GM18861 (cell line): ENCODE results near the gene ITPKA.
A peak's percentile ranks its signal among the peaks of the same experiment; 100 is the strongest.
"Not testable (repeated sequence)": the region's sequence is repeated elsewhere in the genome, so short reads cannot be mapped to it uniquely, and the experiment has no call there.

Experiments
- ATAC-seq: cut with Tn5 transposase; IDR thresholded peaks from one replicate; pipeline ENCODE4 v1.9.1; 2021; ENCODE audit not compliant: unreplicated experiment

Gene ITPKA

DNA sequence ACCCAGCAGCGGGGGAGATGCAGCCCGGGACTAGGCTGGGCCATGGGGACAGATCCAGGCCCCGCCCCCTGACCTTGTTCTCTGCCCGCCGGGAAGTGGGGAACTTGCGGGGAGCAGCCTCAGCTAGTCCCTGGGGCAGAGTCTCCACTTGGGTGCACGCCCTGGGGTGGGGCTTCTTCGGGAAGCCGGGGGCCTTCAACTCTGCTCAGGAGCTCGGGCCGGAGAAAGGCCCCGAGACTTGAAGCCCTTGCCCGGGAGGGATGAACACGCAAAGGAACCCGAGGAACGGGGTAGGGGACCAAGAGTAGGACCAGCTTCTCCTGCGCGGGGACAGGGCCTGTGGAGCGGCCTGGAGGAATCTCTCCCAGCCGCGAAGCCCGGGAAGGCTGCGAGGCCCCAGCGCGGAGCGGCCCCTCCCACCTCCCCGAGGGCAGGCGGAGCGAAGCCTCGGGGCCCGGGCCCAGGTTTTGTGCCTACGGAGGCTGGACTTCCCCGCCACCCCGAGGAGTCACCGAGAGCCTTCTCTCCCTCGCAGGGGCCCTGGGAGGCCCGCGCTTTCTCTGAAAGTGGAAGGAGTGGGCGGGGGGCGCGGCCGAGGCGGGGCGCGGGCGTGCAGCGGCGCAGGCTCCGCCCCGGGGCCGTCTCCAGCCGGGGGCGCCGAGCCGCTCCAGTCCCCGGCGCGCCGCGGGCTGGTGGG is at the start of gene ITPKA:
Gene ITPKA, plus strand, starts transcription at position 670 of the 697 bp plus-strand sequence. CDS start 54 bp downstream, outside the sequence.
- peak; percentile 60 for ATAC-seq

DNA sequence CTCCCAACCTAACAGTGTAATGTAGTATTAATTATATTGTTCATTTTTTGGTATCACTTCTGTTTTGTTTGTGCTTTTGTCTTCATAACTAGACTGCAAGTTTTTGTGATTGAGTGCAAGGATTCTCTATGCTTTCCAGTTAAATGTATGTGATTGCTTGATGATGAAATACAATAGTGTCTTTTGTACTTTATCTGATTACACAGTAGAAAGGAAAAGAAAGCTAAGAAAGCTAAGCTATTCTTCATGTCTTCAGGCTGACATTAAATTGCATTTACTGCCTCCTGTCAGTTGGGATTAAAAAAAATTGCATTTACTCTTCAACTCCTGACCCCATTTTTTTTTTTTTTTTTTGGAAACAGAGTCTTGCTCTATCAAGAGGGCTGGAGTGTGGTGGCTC is 48.3 kb upstream of the ITPKA start:
- no peak for ATAC-seq

DNA sequence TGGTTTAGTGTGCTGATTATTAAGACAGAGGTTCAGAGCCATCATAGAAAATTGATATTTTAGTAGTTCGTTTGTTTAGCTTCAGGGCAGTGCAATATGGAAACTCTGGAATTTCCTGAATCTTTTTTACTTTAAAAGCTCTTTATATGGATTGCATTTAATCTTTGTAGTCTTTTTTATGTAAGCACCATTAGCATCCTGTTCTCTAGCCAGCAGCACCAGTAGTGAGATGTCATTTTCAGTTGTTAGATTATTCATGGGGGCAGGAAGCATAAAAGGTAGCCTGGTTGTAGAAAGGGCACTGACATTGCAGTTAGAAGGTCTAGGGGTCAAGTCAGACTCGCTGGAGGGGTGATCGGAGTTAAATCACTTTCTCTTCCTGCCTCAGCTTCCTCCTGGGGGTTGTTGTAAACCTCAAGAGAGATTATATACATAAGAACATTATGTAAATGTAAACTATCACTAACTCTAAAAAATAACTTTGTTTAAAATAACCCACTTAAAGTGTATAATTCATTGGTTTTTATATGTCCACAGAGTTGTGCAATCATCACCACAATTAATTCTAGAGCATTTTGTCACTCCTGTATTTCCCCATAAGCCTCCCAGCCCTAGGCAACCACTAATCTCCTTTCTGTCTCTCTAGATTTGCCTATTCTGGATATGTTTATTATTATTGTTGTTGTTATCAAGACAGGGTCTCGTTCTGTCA is 31.4 kb upstream of the ITPKA start:
- ATAC-seq, result no peak

DNA sequence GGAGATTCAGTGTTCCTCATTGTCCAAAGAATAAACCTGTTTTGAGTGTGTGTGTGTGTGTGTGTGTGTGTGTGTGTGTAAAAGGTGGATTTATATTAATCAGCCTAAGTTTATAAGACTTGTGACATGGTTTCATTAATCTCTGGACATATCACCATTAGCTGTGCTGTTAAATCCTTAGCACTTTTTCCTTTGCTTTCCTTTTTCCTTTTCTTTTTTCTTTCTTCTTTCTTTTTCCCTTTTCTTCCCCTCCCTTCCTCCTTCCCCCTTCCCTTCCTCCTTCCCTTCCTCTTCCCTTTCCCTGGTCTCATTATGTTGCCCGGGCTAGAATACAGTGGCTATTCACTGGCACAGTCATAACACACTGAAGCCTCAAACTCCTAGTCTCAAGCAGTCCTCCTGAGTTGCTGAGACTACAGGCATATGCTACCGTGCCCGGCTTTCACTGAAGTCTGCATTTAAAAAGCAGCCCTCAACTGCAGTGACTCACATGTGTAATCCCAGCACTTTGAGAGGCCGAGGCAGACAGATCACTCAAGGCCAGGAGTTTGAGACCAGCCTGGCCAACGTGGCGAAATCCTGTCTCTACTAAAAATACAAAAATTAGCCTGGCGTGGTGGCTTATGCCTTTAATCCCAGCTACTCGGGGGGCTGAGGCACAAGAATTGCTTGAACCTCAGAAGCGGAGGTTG is 28.6 kb upstream of the ITPKA start:
- ATAC-seq, result no peak

DNA sequence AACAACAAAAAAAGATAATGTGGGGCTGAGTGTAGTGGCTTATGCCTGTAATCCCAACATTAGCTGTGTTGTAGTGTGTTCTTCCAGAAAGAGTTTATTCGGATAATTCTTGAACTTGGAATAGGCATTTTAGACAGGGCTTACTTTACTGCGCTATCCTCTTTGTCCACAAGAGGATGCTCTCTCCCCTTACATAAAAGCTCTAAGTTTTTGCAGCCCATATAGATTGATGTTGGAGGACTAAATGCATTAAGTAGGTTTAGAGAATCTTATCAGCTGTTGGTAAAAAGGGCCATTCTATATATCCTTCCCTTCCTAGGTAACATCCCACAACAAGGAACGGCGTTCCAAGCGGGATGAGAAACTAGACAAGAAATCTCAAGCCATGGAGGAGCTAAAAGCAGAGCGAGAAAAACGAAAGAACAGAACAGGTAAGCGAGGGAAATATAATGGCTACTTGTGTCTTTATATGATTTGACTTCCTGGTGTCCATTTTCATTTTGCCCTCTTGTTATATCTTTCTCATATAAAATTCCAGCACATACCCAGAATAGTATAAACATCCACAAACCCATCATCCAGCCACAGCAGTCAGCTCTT is 27.8 kb upstream of the ITPKA start:
- ATAC-seq, result no peak

DNA sequence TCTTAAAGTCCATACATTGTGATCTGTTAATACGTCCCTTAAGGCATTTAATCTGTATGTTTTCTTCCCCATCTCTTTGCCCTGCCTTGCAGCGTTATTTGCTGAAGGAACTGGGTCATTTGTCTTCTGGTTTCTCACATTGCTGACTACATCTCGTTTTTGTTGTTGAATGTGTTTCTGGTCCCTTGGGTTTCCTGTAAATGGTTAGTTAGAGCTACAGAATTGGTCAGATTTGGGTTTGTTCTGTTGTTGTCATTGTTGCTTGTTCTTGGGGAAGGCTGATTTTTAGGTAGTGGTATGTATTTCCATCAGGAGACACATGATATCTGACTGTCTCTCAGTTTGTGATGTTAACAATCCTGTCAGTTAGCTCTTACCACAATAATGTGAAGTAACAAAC is 27.0 kb upstream of the ITPKA start:
- ATAC-seq, result no peak

DNA sequence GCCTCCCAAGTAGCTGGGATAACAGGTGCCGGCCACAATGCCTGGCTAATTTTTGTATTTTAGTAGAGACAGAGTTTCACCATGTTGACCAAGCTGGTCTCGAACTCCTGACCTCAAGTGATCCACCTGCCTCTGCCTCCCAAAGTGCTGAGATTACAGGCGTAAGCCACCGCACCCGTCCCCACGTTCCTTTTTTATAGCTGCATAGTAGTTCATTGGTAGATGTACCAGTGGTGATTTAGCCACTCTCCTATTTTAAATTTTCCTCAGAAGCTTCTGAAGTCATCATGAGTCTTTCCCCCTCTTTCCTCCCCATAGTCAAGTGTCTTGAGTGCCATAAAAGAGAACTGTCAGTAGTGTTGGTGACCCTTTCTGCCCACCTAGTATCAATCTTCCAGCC is 24.0 kb upstream of the ITPKA start:
- ATAC-seq, result not testable (repeated sequence)

- ATAC-seq, result no peak
These were observed 20.3 kb upstream of the ITPKA start for GRCh38 chr15:41473418-41473817.

DNA sequence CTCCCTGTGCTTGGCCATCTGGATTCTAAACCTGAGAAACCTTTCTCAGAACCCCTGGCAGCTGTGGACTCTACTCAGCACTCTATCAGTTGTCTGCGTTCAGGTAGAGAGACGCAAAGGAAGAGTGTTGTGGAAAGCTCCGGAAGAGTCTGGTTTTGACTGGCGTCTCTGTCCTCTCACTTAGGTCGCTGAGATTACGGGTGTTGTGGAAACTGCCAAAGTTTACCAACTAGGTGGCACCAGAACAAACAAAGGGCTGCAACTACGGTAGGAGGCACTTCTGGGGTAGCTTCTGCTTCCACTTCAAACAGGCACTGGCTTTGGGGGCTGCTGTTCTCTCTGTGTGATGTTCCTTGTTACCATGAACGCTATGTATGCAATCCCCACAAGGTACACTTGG is 19.2 kb upstream of the ITPKA start:
- ATAC-seq, result no peak

- ATAC-seq, result no peak
These were observed 18.7 kb upstream of the ITPKA start for GRCh38 chr15:41474941-41475340.

DNA sequence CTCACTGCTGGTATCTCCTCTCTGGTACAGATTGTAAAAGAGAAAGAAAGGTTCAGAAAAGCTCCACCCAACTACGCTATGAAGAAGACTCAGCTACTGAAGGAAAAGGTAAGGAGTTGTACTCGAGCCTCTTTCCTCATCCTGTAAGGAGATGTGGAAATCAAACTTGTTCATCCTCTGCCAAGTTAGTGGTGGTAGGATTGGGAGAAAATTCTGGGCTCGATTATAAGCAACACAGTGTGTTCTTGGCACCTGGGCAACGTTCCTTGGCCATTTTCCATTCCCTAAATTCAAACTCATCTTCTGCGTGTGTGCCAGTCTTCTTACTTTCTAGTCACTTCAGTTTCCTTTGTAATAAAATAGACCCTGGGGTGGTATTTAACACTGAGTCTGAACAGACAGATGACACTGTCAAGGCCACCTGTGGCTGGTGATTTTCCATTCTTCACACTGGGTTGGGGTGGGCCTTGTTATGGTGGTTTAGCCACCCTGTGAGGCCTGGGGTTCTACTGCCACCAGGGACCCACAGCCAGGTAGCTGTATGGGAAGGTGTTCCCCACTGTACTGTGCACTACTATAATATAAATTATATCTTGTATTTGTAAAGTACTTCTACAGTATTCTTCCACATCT is 17.1 kb upstream of the ITPKA start:
- ATAC-seq, result no peak

DNA sequence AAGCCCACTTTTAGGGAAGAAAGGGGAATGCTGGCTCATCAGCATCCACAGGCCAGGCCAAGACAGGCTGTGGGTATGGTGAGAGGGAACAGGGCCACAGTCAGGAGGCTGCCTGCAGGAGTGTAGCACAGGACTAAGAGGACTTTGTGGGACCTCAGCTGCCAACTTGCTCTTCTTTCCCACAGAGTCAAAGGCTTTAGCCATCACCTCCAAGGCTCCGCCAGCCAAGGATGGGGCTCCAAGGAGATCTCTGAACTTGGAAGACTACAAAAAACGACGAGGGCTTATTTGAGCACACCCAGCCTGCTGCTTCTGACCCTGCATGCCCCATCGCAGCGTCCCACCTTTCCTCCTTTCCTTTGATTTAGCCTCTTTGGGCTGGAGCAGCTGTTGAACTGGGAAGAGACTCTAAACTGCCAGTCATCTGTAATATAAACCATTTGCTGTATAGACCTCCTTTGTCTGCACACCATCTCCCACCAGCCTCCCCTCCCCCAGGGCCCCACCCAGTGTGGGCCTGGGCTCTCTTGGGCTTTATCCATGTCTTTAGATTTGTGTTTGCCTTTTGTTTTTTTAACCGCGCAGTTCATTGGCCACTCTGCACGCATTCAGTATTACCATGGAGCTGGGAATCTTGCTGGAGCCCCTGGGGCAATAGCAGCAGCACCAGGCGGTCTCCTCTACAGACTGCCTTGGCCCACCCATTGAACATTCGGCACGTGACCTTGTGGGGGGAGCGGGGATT is 13.1 kb upstream of the ITPKA start:
- no peak for ATAC-seq

DNA sequence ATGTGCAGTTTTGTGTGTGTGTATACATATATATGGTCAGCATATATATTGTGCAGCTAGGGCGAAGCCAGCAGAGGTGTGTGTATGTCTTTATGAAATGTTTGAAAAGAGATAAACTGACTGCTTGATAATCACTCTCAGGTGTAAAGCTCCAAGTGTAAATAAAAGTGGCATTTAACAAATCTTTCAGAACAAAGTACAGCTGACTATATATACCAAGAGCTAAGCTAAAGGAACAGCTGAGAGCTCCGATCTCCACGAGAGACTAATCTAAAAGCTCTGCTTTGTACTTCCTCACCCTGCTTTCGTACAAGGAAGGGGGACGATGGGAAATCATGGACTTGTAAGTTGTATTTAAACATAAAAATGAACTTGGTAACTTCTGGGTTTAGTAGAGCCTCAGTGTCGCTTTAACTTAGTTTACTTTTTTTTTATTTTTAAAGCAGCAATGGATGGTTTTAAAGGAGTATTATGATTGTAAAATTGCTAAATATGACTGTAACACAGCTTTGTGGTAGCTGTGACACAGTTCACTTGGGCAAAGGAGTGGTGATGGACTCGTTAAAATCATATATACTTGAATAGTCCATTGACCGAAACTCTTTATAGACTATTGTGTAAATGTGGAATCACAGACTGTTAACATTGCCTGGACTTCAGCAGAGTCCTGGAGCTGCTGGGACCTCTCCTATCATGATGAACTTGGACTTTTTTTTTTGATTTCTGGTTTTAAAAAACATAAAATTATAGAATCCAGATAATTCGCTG is 11.4 kb upstream of the ITPKA start:
- ATAC-seq, result no peak

DNA sequence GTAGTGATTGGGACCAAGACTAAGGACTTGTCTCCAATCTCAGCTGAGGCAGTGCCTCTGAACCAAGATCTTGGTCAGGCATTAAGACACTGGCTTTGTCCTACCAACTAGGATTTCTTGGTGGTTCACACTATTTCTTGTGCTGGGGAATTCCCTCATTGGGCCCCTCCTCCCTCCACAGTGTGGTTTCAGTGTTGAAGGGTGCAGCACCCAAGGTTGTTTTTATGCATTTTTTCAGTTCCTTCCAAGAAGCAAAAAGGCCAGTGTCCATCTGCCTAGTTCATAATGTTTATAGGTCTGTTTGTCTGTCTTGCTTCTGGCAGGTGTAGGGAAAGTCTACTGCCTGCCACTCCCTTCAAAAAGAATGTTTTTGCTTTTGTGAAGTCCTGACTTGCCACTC is 10.6 kb upstream of the ITPKA start:
- peak; percentile 57 for ATAC-seq

GRCh38 chr15:41483519-41483918 is 10.2 kb upstream of the ITPKA start:
- no peak for ATAC-seq

DNA sequence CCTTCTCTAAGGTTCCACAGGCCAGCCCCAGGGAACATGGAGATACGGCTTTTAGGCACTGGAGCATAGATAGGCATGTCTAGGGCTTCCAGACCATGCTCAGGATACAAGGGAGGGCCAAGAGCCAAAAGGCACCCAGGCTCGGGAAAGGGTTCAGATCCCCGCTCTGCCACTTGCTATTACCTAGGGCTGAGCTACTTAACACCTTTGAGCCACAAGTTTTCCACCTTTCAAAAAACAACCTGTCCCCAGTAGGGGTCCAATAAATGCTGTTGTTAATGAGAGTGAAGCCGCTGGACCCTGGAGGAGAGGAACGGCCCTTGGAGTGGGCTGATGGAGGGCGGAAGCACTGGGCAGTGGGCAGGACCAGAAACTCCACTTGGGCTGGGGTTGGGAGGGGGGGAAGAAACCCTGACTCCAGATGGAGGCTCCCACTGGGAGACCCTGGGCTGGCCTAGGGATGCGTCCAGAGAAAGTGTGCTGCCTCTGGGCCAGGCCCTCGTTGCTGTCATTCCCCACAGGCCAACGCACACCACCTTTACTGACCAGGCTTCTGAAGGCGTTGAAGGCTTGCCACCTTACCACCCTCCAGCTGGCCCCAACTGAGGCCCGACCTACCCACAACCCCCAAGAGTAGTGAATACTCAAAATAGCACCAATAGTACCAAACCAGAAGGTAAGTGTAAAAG is 8.6 kb upstream of the ITPKA start:
- ATAC-seq, result no peak

DNA sequence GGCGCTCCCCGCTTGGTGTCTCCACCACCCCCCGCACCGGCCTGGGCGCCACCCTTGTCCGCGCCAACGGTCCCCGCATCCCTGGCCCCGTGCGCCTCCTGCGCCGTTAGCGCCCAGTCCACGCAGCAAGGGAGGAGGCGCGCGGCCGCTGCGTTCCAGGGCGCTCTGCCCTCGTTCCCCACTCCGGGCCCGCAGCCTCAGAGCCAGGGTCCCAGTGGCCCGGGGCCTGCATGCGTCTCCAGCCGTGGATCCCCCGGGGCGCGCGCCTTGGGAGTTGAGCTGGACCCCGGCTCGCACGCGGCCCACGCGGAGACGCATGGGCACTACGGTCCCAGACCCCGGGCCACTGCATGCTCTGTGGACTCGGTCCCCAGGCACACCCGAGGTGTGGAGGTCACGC is 7.4 kb upstream of the ITPKA start:
- ATAC-seq, result no peak

GRCh38 chr15:41487381-41487780 is 6.3 kb upstream of the ITPKA start:
- ATAC-seq, result no peak

DNA sequence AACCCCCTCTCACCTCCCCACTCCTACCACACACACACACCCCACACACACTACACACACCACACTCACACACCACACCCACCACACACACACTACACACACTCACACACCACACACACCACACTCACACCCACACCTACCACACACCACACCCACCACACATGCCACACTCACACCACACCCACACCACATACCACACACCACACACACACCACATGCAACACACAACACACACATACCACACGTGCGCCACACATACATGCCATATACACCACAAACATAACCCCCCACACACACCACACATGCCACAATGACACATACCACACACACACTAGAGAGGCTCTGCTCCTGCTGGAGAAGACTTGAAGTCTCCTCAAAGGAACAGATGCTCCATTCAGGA is 5.9 kb upstream of the ITPKA start:
- no peak for ATAC-seq
